ENCODE measurements around the gene MAST4. TPM values are rescaled to one million over a fixed set of nuclear protein-coding genes. Genes with fewer than 3 reads are reported as not detected.

The MAST4 gene
- total and polyA plus RNA-seq, 7 experiments from 2014 or later: 11.3 to 39.0 (median 28.3) TPM

DNA sequence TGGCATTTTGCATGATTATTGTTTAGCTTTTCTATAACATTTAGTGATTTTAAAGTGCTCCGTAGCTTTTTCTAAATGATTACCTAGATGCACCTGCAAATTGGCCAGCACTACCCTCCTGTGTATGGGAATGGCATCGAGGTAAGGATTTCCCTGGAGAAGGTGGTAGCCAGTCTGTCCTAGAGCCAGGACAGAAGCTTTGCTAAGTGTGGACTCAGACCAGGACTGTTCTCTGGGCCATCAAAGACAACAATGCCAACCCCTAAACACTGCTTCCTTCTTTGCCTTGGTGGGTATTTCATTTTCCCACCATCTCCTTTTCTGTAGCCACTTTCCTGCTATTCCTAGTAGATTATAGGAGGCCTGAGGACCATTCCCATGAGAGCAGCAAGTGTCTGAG lies 547.4 kb downstream of the MAST4 start:
- no peak overlapping the region for H3K27ac ChIP-seq (ENCODE audit: low read depth, low read length)
- H3K4me1 ChIP-seq (ENCODE audit: control insufficient read depth in 2 of 2, insufficient read depth in 2 of 2, low read length in 2 of 2): no peaks in the 10 kb centered on the region
- Mint-ChIP-seq H3K27ac (peak overlapping the region in 1 of 9 donors; percentile 38), H3K36me3 (peaks cover 23 to 77% (median 46%) of the 10 kb centered on the region in 5 donors), H3K9me3 (no peaks in the 10 kb centered on the region), H3K4me3 (no peak overlapping the region), H3K27me3 (no peaks in the 10 kb centered on the region), H3K4me1 (peaks cover 0 to 5% (median 0%) of the 10 kb centered on the region in 7 donors)
- intact Hi-C loops (cut with micrococcal nuclease): no loop called here
- H3K27me3 ChIP-seq (ENCODE audit: control insufficient read depth in 2 of 2, insufficient read depth in 2 of 2, low read length in 2 of 2): no peaks in the 10 kb centered on the region
- peaks cover 0 to 61% (median 8%) of the 10 kb centered on the region in 3 experiments for H3K36me3 ChIP-seq (ENCODE audit: control insufficient read depth in 2 of 3, insufficient read depth in 3 of 3, low read length in 3 of 3)
- ChIA-PET POLR2A (interaction anchor here (0.7 to 0.9 kb wide), 3 partner anchors 9 to 91 kb away, joined by 3 to 6 read pairs (median 3); no protein-coding TSS in a partner anchor), CTCF (interaction anchor here (0.5 to 1.3 kb wide), 2 partner anchors 23 to 329 kb away, joined by 3 to 4 read pairs; no protein-coding TSS in a partner anchor)
- ATAC-seq: no peak
- DNase-seq: no peak
- H3K4me3 ChIP-seq (ENCODE audit: low read length): no peak overlapping the region
- no peaks in the 10 kb centered on the region for H3K9me3 ChIP-seq (ENCODE audit: control insufficient read depth in 2 of 3, low read length in 3 of 3)

DNA sequence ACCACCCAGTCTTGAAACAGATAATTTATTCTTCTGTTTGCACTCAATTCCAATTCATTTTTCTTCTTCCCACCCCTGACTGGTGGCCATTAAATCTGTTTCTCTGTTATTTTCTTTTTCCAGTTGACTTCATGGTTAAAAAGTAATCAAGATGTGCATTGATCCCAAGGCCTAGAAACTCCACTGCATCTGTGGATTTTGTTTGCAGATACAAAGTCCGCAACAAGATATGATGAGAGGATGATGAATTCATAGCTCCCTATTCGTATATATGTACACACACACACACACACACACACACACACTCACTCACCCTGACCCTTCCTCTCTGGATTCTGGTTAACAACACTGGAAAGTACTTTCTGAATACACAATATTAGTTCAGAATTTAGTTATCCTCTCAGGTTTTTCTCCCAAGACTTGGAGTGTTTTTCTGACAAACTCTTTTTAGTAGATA lies 548.0 kb downstream of the MAST4 start:
- no peak for ATAC-seq
- Mint-ChIP-seq H3K4me1 (peaks cover 0 to 10% (median 0%) of the 10 kb centered on the region in 7 donors), H3K27me3 (no peaks in the 10 kb centered on the region), H3K9me3 (no peaks in the 10 kb centered on the region), H3K36me3 (peaks cover 20 to 78% (median 46%) of the 10 kb centered on the region in 5 donors), H3K4me3 (no peak overlapping the region), H3K27ac (no peak overlapping the region)
- no peak overlapping the region for H3K27ac ChIP-seq (ENCODE audit: low read depth, low read length)
- ChIA-PET CTCF (interaction anchor here (0.5 kb wide), 1 partner anchor 329 kb away, joined by 4 read pairs; no protein-coding TSS in a partner anchor), POLR2A (interaction anchor here (0.9 kb wide), 1 partner anchor 8 kb away, joined by 6 read pairs; no protein-coding TSS in a partner anchor)
- intact Hi-C loops (cut with micrococcal nuclease): no loop called here
- H3K4me1 ChIP-seq (ENCODE audit: control insufficient read depth in 2 of 2, insufficient read depth in 2 of 2, low read length in 2 of 2): no peaks in the 10 kb centered on the region
- no peak overlapping the region for H3K4me3 ChIP-seq (ENCODE audit: low read length)
- no peaks in the 10 kb centered on the region for H3K9me3 ChIP-seq (ENCODE audit: control insufficient read depth in 2 of 3, low read length in 3 of 3)
- peaks cover 0 to 59% (median 8%) of the 10 kb centered on the region in 3 experiments for H3K36me3 ChIP-seq (ENCODE audit: control insufficient read depth in 2 of 3, insufficient read depth in 3 of 3, low read length in 3 of 3)
- no peak for DNase-seq
- H3K27me3 ChIP-seq (ENCODE audit: control insufficient read depth in 2 of 2, insufficient read depth in 2 of 2, low read length in 2 of 2): no peaks in the 10 kb centered on the region

DNA sequence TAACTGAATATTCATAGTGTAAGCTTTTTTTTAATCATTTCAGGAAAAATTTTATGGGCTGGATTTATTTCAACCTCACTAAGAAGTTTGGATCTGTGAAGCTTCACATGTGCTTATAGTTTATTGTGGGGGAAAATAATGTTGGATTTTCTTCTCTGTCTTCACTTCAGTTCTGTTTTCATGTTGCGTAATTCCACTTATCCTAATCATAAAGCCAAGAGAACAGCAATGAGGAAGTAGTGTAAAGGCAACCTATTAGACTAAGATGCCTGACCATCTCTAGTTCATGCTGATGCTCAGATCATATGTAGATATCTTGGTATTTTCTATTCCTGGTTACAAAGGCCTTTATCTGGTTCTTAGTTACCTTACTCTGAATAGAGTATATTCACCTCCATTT lies 550.4 kb downstream of the MAST4 start:
- Mint-ChIP-seq H3K9me3 (peaks cover 0 to 3% (median 0%) of the 10 kb centered on the region in 11 donors), H3K4me1 (peaks cover 0 to 11% (median 0%) of the 10 kb centered on the region in 7 donors), H3K27ac (peak overlapping the region in 1 of 9 donors; percentile 36), H3K4me3 (no peak overlapping the region), H3K36me3 (peaks cover 32 to 84% (median 55%) of the 10 kb centered on the region in 5 donors), H3K27me3 (no peaks in the 10 kb centered on the region)
- Histone ChIP-seq H3K27ac (ENCODE audit: low read depth, low read length) (no peak overlapping the region), H3K27me3 (ENCODE audit: control insufficient read depth in 2 of 2, insufficient read depth in 2 of 2, low read length in 2 of 2) (no peaks in the 10 kb centered on the region), H3K9me3 (ENCODE audit: control insufficient read depth in 2 of 3, low read length in 3 of 3) (no peaks in the 10 kb centered on the region), H3K36me3 (ENCODE audit: control insufficient read depth in 2 of 3, insufficient read depth in 3 of 3, low read length in 3 of 3) (peaks cover 0 to 76% (median 11%) of the 10 kb centered on the region in 3 experiments), H3K4me3 (ENCODE audit: low read length) (no peak overlapping the region), H3K4me1 (ENCODE audit: control insufficient read depth in 2 of 2, insufficient read depth in 2 of 2, low read length in 2 of 2) (no peaks in the 10 kb centered on the region)
- DNase-seq (no peak), ATAC-seq (peak; percentile 34)
- POLR2A ChIA-PET: interaction anchor here (0.6 kb wide), 2 partner anchors 72 to 1140 kb away, joined by 3 read pairs; no protein-coding TSS in a partner anchor
- CTCF ChIA-PET: interaction anchor here (1.0 to 1.9 kb wide), 2 partner anchors 10 to 12 kb away, joined by 3 to 7 read pairs; no protein-coding TSS in a partner anchor
- intact Hi-C loops (cut with micrococcal nuclease): no loop called here

DNA sequence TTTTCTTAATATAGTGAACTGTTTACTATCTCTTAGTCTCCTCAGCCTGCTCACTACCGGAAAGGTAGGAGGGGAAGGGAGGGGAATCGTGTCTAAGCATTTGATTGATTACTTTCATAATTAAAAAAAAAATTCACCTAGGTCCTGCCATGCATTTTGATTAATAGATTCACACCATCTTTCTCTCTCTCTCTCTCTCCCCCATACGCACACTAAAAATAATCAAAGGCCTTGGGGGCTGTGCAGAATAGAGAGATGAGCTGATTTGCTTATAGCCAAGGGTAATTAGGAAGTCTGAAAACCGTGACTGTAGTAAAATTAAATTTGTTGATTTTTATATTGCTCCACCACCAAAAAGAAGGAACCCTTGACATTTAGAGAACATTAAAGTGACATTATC lies 550.8 kb downstream of the MAST4 start:
- no peaks in the 10 kb centered on the region for H3K9me3 ChIP-seq (ENCODE audit: control insufficient read depth in 2 of 3, low read length in 3 of 3)
- Mint-ChIP-seq H3K4me3 (no peak overlapping the region), H3K36me3 (peaks cover 32 to 80% (median 51%) of the 10 kb centered on the region in 5 donors), H3K27me3 (no peaks in the 10 kb centered on the region), H3K27ac (no peak overlapping the region), H3K4me1 (peaks cover 0 to 11% (median 0%) of the 10 kb centered on the region in 7 donors), H3K9me3 (peaks cover 0 to 3% (median 0%) of the 10 kb centered on the region in 11 donors)
- DNase-seq (no peak), ATAC-seq (no peak)
- H3K4me3 ChIP-seq (ENCODE audit: low read length): no peak overlapping the region
- ChIA-PET CTCF (interaction anchor here (1.0 to 1.9 kb wide), 2 partner anchors 9 to 12 kb away, joined by 3 to 7 read pairs; no protein-coding TSS in a partner anchor), POLR2A (no interaction called here)
- H3K4me1 ChIP-seq (ENCODE audit: control insufficient read depth in 2 of 2, insufficient read depth in 2 of 2, low read length in 2 of 2): no peaks in the 10 kb centered on the region
- H3K36me3 ChIP-seq (ENCODE audit: control insufficient read depth in 2 of 3, insufficient read depth in 3 of 3, low read length in 3 of 3): peaks cover 0 to 75% (median 11%) of the 10 kb centered on the region in 3 experiments
- no peak overlapping the region for H3K27ac ChIP-seq (ENCODE audit: low read depth, low read length)
- H3K27me3 ChIP-seq (ENCODE audit: control insufficient read depth in 2 of 2, insufficient read depth in 2 of 2, low read length in 2 of 2): no peaks in the 10 kb centered on the region
- intact Hi-C loops (cut with micrococcal nuclease): no loop called here

- H3K4me3 Mint-ChIP-seq: no peak overlapping the region
- ChIA-PET POLR2A (no interaction called here), CTCF (interaction anchor here (1.9 kb wide), 1 partner anchor 9 kb away, joined by 7 read pairs; no protein-coding TSS in a partner anchor)
- peak overlapping the region in 1 of 9 donors; percentile 41 for H3K27ac Mint-ChIP-seq
- H3K36me3 Mint-ChIP-seq: peaks cover 29 to 73% (median 45%) of the 10 kb centered on the region in 5 donors
- DNase-seq: no peak
- H3K9me3 Mint-ChIP-seq: peaks cover 0 to 3% (median 0%) of the 10 kb centered on the region in 11 donors
- H3K27me3 ChIP-seq (ENCODE audit: control insufficient read depth in 2 of 2, insufficient read depth in 2 of 2, low read length in 2 of 2): no peaks in the 10 kb centered on the region
- no peak overlapping the region for H3K27ac ChIP-seq (ENCODE audit: low read depth, low read length)
- H3K27me3 Mint-ChIP-seq: no peaks in the 10 kb centered on the region
- ATAC-seq: no peak
- intact Hi-C loops (cut with micrococcal nuclease): no loop called here
- peaks cover 0 to 72% (median 11%) of the 10 kb centered on the region in 3 experiments for H3K36me3 ChIP-seq (ENCODE audit: control insufficient read depth in 2 of 3, insufficient read depth in 3 of 3, low read length in 3 of 3)
- no peak overlapping the region for H3K4me3 ChIP-seq (ENCODE audit: low read length)
- no peaks in the 10 kb centered on the region for H3K9me3 ChIP-seq (ENCODE audit: control insufficient read depth in 2 of 3, low read length in 3 of 3)
- peaks cover 0 to 11% (median 0%) of the 10 kb centered on the region in 7 donors for H3K4me1 Mint-ChIP-seq
- H3K4me1 ChIP-seq (ENCODE audit: control insufficient read depth in 2 of 2, insufficient read depth in 2 of 2, low read length in 2 of 2): no peaks in the 10 kb centered on the region
Measured at GRCh38 chr5:67147760-67148159, 551.6 kb downstream of the MAST4 start.

GRCh38 chr5:67149057-67149950 lies 553.1 kb downstream of the MAST4 start:
- H3K4me1 Mint-ChIP-seq: peaks cover 0 to 16% (median 0%) of the 10 kb centered on the region in 7 donors
- peaks cover 0 to 3% (median 0%) of the 10 kb centered on the region in 11 donors for H3K9me3 Mint-ChIP-seq
- no peak for ATAC-seq
- H3K27me3 Mint-ChIP-seq: no peaks in the 10 kb centered on the region
- Histone ChIP-seq H3K9me3 (ENCODE audit: control insufficient read depth in 2 of 3, low read length in 3 of 3) (no peaks in the 10 kb centered on the region), H3K27me3 (ENCODE audit: control insufficient read depth in 2 of 2, insufficient read depth in 2 of 2, low read length in 2 of 2) (no peaks in the 10 kb centered on the region), H3K36me3 (ENCODE audit: control insufficient read depth in 2 of 3, insufficient read depth in 3 of 3, low read length in 3 of 3) (peaks cover 0 to 63% (median 3%) of the 10 kb centered on the region in 3 experiments), H3K27ac (ENCODE audit: low read depth, low read length) (no peak overlapping the region), H3K4me3 (ENCODE audit: low read length) (no peak overlapping the region), H3K4me1 (ENCODE audit: control insufficient read depth in 2 of 2, insufficient read depth in 2 of 2, low read length in 2 of 2) (no peaks in the 10 kb centered on the region)
- ChIA-PET POLR2A (no interaction called here), CTCF (interaction anchor here (0.7 to 0.9 kb wide), 5 partner anchors 10 to 1374 kb away, joined by 3 to 4 read pairs (median 3); no protein-coding TSS in a partner anchor)
- H3K27ac Mint-ChIP-seq: peak overlapping the region in 2 of 9 donors; percentile 14 to 33
- intact Hi-C loops (cut with micrococcal nuclease): no loop called here
- no peak overlapping the region for H3K4me3 Mint-ChIP-seq
- H3K36me3 Mint-ChIP-seq: peaks cover 23 to 66% (median 42%) of the 10 kb centered on the region in 5 donors
- DNase-seq: no peak
